GM23248 (cell line): ENCODE data around the gene SYNDIG1. TPM values are rescaled to one million over a fixed set of nuclear protein-coding genes. Genes with fewer than 3 reads are reported as not detected.

Experiments
- DNase-seq: peaks from one replicate; pipeline ENCODE4 v3.0.0-alpha.2; 2015
- H2AFZ ChIP-seq: fragments of 200-600 bp; sonication (generic); 2 replicates; pipeline ENCODE4 v1.6.1; 2016; ENCODE audit warnings: antibody characterized with exemption
- H3F3A ChIP-seq: fragments of 200-600 bp; sonication (generic); 2 replicates; pipeline ENCODE4 v1.6.1; 2016; ENCODE audit warnings: mild to moderate bottlenecking, antibody characterized with exemption, mixed run types; ENCODE audit not compliant: insufficient read depth
- H3K27ac ChIP-seq: fragments of 200-600 bp; sonication (generic); 2 replicates; pipeline ENCODE4 v1.5.1; 2016; ENCODE audit warnings: mild to moderate bottlenecking
- H3K27me3 ChIP-seq: fragments of 200-600 bp; sonication (generic); replicated peaks from 2 replicates; pipeline ENCODE4 v1.6.1; 2016; ENCODE audit warnings: mild to moderate bottlenecking; ENCODE audit not compliant: insufficient read depth
- H3K36me3 ChIP-seq: fragments of 200-600 bp; sonication (generic); 2 replicates; pipeline ENCODE4 v1.6.1; 2016; ENCODE audit warnings: low read depth, mild to moderate bottlenecking
- H3K4me1 ChIP-seq: fragments of 200-600 bp; sonication (generic); 2 replicates; pipeline ENCODE4 v1.6.1; 2016; ENCODE audit warnings: mild to moderate bottlenecking; ENCODE audit not compliant: insufficient read depth
- H3K4me2 ChIP-seq: fragments of 200-600 bp; sonication (generic); one replicate; pipeline ENCODE4 v1.6.1; 2016; ENCODE audit warnings: mild to moderate bottlenecking; ENCODE audit not compliant: unreplicated experiment
- H3K4me3 ChIP-seq: fragments of 200-600 bp; sonication (generic); 2 replicates; pipeline ENCODE4 v1.5.1; 2016; ENCODE audit warnings: mild to moderate bottlenecking
- H3K79me2 ChIP-seq: fragments of 200-600 bp; sonication (generic); 2 replicates; pipeline ENCODE4 v1.6.1; 2016; ENCODE audit warnings: mild to moderate bottlenecking; ENCODE audit not compliant: insufficient read depth
- H3K9ac ChIP-seq: fragments of 200-600 bp; sonication (generic); 2 replicates; pipeline ENCODE4 v1.6.1; 2016; ENCODE audit warnings: mild to moderate bottlenecking
- H3K9me2 ChIP-seq: fragments of 200-600 bp; sonication (generic); 2 replicates; pipeline ENCODE4 v1.6.1; 2016; ENCODE audit warnings: mixed run types, mild to moderate bottlenecking, moderate library complexity; ENCODE audit not compliant: insufficient read depth
- H3K9me3 ChIP-seq: fragments of 200-600 bp; sonication (generic); one replicate; pipeline ENCODE4 v1.6.1; 2017; ENCODE audit warnings: low read depth
- H4K20me1 ChIP-seq: fragments of 200-600 bp; sonication (generic); 2 replicates; pipeline ENCODE4 v1.6.0; 2016; ENCODE audit not compliant: insufficient read depth
- EZH2 ChIP-seq: fragments of 200-600 bp; sonication (generic); IDR thresholded peaks from 2 replicates; pipeline ENCODE4 v1.6.1; 2018; ENCODE audit warnings: antibody characterized with exemption, mild to moderate bottlenecking; ENCODE audit not compliant: insufficient read depth, poor library complexity, severe bottlenecking
- EZH2phosphoT487 ChIP-seq: fragments of 200-600 bp; sonication (generic); IDR thresholded peaks from 2 replicates; pipeline ENCODE4 v1.6.1; 2018; ENCODE audit warnings: antibody characterized with exemption, moderate library complexity, mild to moderate bottlenecking, low read depth; ENCODE audit not compliant: insufficient read depth
- WGBS, 2 experiments: methylation state at CpG; one replicate each; pipeline ENCODE4 v1.1.6; 2015 to 2017; ENCODE audit warnings: low lambda C conversion rate in 2 of 2, low coverage in 1 of 2; ENCODE audit errors: missing lambda C conversion rate in 2 of 2; 5-methylcytosine and 5-hydroxymethylcytosine counted together
- in situ Hi-C: fragments of 300-500 bp; cut with MboI; formaldehyde crosslinking; loops from 2 replicates; pipeline ENCODE4 v1.15.0; 2020
- polyA plus RNA-seq: library from polyadenylated mRNA; unstranded; fragments of >200 nt; fragmentation: Nextera tagmentation; extraction: Ambion mirVana; gene quantifications from 2 replicates; pipeline ENCODE4 v1.2.1, GENCODE V29; 2016
- total RNA-seq: library from RNA; depleted of rRNA; stranded (reverse); fragments of >200 nt; shearing (Covaris generic); gene quantifications from 2 replicates; pipeline ENCODE4 v1.2.3, GENCODE V29; 2014

Gene SYNDIG1
- total and polyA plus RNA-seq, 2 experiments from 2014 or later: 1.6 to 2.6 TPM

DNA sequence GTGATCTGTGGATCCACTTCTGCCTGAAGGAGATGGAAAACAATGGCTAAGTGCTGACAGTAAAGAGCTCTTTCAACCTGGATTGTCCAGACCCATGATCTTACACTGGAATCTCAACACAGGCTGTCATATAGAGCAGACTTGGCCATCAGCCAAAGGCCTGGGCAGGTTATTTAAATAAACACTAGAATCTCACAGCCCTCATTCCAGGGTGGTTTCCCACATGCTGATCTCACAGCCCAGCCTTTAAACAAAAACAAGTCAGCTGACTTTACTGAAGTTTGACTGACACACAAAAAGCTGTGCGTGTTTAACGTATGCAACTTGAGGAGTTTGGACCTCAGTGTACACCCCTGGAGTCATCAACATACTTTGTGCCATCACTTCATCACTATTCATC, 28.4 kb downstream of the SYNDIG1 start:
- no peak for DNase-seq

DNA sequence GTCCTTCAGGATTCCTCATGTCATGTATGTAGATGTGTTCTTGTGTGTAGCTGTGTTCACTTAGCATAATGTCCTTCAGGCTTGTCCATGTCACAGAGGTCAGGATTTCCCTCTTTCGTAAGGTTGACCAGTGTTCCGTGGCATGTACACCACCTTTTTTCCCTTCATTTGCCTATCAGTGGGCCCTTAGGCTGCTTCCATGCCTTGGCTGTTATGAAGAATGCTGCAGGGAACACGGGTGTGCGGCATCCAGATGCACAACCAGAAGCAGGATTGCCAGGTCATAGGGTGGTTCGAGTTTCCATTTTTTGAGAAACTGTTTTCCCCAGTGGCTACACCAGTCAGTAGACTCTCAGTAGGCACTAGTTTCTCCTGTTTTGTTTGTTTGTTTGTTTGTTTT, 29.2 kb downstream of the SYNDIG1 start:
- Histone ChIP-seq H3K4me1 (peaks cover 16% of the 10 kb centered on the region), H3K4me3 (no peak overlapping the region), H3K27me3 (no peaks in the 10 kb centered on the region), H3K9me2 (no peaks in the 10 kb centered on the region), H4K20me1 (no peaks in the 10 kb centered on the region), H3K9me3 (no peaks in the 10 kb centered on the region), H2AFZ (no peak overlapping the region), H3K36me3 (no peaks in the 10 kb centered on the region), H3K79me2 (no peaks in the 10 kb centered on the region), H3K27ac (no peak overlapping the region), H3K4me2 (no peak overlapping the region), H3K9ac (no peak overlapping the region), H3F3A (peaks cover 20% of the 10 kb centered on the region)
- WGBS, 2 experiments: 94 to 95% methylated on average over 5 of the region's 5 CpGs
- in situ Hi-C loops: no loop called here
- no peak for TF ChIP-seq EZH2phosphoT487
- TF ChIP-seq EZH2: no peak
- no peak for DNase-seq

More for the DNA sequence above, 28.4 kb downstream of the SYNDIG1 start:
- Histone ChIP-seq H3K9ac (no peak overlapping the region), H3K9me2 (no peaks in the 10 kb centered on the region), H3F3A (peaks cover 14% of the 10 kb centered on the region), H3K79me2 (no peaks in the 10 kb centered on the region), H3K27ac (no peak overlapping the region), H4K20me1 (no peaks in the 10 kb centered on the region), H2AFZ (no peak overlapping the region), H3K9me3 (no peaks in the 10 kb centered on the region), H3K4me2 (no peak overlapping the region), H3K27me3 (no peaks in the 10 kb centered on the region), H3K4me3 (no peak overlapping the region), H3K36me3 (no peaks in the 10 kb centered on the region), H3K4me1 (peaks cover 8% of the 10 kb centered on the region)
- 93 to 98% methylated on average over 2 of the region's 2 CpGs for WGBS, 2 experiments
- TF ChIP-seq EZH2 (no peak), EZH2phosphoT487 (no peak)
- in situ Hi-C loops: no loop called here

DNA sequence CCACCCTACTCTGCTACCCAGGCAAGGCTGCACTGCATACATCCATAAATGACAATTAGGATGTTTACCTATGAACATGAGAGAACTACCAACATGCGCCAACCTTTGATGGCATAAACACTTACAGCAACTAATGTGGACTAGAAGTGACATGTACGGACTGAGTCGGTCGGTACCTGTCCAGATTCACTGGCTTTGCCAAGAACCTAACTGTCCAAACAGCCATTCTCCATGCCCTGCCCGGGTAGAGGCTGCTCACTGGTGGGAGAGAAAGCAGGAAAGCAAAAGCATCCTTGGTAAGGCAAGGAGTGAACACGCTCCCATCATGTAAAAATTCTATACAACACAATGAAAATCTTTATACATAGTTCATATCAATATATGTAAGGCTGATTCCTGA, 30.0 kb downstream of the SYNDIG1 start:
- no peak overlapping the region for H3K9ac ChIP-seq
- H3K4me1 ChIP-seq: peaks cover 17% of the 10 kb centered on the region
- no peak overlapping the region for H3K4me2 ChIP-seq
- H3K27ac ChIP-seq: no peak overlapping the region
- no peaks in the 10 kb centered on the region for H3K36me3 ChIP-seq
- no peak overlapping the region for H2AFZ ChIP-seq
- no peaks in the 10 kb centered on the region for H3K9me3 ChIP-seq
- DNase-seq: no peak
- H3F3A ChIP-seq: peaks cover 23% of the 10 kb centered on the region
- H3K27me3 ChIP-seq: no peaks in the 10 kb centered on the region
- no peaks in the 10 kb centered on the region for H3K9me2 ChIP-seq
- in situ Hi-C loops: no loop called here
- H3K79me2 ChIP-seq: no peaks in the 10 kb centered on the region
- no peak overlapping the region for H3K4me3 ChIP-seq
- no peaks in the 10 kb centered on the region for H4K20me1 ChIP-seq
- TF ChIP-seq EZH2phosphoT487: no peak
- WGBS, 2 experiments: 88% methylated on average over 6 of the region's 6 CpGs

DNA sequence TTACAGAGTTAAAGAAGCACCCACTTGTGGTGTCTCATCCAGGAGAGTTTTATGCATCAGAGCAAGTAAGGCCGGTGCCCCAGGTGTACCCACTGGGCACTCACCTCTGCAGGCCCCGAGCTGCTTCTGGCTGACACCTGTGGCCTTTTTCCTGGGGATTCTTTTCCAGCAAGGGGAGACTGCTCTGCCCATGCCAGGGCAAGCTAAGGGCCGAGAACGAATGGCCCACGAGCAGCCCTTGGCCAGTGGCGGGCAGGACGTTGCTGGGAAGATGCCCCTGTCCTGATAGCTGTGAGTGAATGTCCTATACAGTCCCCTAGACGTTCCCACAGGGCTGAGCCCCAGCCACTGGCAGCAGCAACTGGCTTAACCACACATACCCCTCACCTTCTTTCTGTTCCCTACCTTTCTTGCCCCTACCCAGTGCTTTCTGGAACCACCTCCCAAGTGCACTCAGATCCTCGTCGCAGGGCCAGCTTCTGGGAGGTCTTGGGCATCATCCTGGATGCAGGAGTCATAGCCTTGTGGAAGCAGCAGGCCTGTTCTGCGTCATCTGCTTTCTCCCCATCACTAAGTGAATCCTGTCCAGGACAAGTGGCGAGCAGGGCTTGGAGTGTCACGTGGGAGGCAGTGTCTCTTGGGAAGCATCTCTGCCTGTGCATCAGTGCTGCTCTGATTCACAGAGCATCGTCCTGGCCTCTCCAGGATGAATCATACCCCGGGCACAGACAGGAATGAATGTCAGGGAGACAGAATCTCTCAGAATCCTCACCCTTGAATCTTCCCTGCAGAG, 32.5 kb downstream of the SYNDIG1 start:
- Histone ChIP-seq H3K4me3 (no peak overlapping the region), H3K9me3 (no peaks in the 10 kb centered on the region), H3K27ac (peak overlapping the region; percentile 96), H3K4me2 (peak overlapping the region; percentile 40), H3K27me3 (no peaks in the 10 kb centered on the region), H3K9ac (peak overlapping the region; percentile 76), H4K20me1 (no peaks in the 10 kb centered on the region), H3K4me1 (peaks cover 17% of the 10 kb centered on the region), H3K79me2 (no peaks in the 10 kb centered on the region), H2AFZ (no peak overlapping the region), H3K9me2 (no peaks in the 10 kb centered on the region), H3K36me3 (no peaks in the 10 kb centered on the region), H3F3A (peaks cover 23% of the 10 kb centered on the region)
- TF ChIP-seq EZH2: no peak
- no peak for TF ChIP-seq EZH2phosphoT487
- 31 to 33% methylated on average over 15 of the region's 15 CpGs for WGBS, 2 experiments
- DNase-seq: peak; percentile 99
- in situ Hi-C loops: no loop called here
